Adrenal gland (tissue), 5 donors: ENCODE results near the gene AMPD2.

Experiments
- POLR2A ChIP-seq, 2 donors: fragments of 450-650 bp; IDR thresholded peaks; one replicate each; pipeline ENCODE4 v1.6.1; 2017; ENCODE audit warnings: antibody characterized with exemption in 2 of 2, mild to moderate bottlenecking in 2 of 2, moderate library complexity in 1 of 2
- TF ChIP-seq, protein P1 (sequence below), 6 experiments: fragments of 450-650 bp in 4 of 6; fragments of 200-600 bp in 2 of 6; sonication (generic) in 1 of 6; IDR thresholded peaks; 1 replicate in 5 of 6; 2 replicates in 1 of 6; pipeline versions ENCODE4 v1.5.1 to v1.8.0; 2016 to 2021; ENCODE audit warnings: antibody characterized with exemption in 6 of 6, mild to moderate bottlenecking in 2 of 6, moderate library complexity in 1 of 6
- donor health status: DM: no; HTN: no; CAD: no.

DNA sequence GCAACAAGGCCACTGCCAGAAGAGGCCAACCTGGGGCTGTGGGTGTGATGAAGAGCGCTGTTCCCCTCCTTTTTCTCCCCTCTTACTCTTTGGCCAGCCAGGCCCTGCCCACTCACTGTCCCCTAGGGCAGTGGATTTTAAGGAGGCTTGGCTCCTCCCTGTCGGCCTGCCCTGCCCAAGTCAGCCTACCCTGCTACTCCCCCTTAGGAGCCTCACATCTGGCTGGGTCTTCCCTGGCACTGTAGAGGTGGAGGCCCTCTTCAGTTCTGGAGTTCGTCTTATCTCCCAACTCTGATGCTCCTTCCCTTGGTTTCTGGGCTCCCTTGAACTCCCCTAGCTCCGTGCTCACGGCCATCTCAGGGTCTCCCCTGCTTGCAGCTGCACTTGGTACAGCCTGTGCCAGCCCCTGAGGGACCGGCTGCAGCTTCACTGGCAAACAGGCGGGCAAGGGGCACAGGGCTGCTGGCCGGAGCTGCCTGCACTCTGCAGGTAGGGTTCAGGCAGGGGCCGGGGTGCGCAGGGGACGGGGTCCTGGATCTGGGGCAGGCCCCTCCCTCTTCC, 4.0 kb downstream of the AMPD2 start:
- TF ChIP-seq, protein P1, sequence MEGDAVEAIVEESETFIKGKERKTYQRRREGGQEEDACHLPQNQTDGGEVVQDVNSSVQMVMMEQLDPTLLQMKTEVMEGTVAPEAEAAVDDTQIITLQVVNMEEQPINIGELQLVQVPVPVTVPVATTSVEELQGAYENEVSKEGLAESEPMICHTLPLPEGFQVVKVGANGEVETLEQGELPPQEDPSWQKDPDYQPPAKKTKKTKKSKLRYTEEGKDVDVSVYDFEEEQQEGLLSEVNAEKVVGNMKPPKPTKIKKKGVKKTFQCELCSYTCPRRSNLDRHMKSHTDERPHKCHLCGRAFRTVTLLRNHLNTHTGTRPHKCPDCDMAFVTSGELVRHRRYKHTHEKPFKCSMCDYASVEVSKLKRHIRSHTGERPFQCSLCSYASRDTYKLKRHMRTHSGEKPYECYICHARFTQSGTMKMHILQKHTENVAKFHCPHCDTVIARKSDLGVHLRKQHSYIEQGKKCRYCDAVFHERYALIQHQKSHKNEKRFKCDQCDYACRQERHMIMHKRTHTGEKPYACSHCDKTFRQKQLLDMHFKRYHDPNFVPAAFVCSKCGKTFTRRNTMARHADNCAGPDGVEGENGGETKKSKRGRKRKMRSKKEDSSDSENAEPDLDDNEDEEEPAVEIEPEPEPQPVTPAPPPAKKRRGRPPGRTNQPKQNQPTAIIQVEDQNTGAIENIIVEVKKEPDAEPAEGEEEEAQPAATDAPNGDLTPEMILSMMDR (IDR thresholded peaks at IDR 0.05), result no peak
- TF ChIP-seq POLR2A (IDR thresholded peaks at IDR 0.05), result no peak
